ENCODE measurements around the gene RETN.

Gene RETN

GRCh38 chr19:7709932-7710460 is 41.1 kb downstream of the RETN start:
- DNase-seq (ENCODE audit: low spot score): no peak

GRCh38 chr19:7710616-7711015 is 41.8 kb downstream of the RETN start:
- no peak for DNase-seq (ENCODE audit: low spot score)

GRCh38 chr19:7715671-7716070 is 46.8 kb downstream of the RETN start:
- no peak for DNase-seq (ENCODE audit: low spot score)

- no peak for DNase-seq (ENCODE audit: low spot score)
Measured at GRCh38 chr19:7716762-7717161, 47.9 kb downstream of the RETN start.

- no peak for DNase-seq (ENCODE audit: low spot score)
Measured at GRCh38 chr19:7718668-7719067, 49.8 kb downstream of the RETN start.

All from D341Med (cell line).